ENCODE data around the gene TMPO.

Gene TMPO

DNA sequence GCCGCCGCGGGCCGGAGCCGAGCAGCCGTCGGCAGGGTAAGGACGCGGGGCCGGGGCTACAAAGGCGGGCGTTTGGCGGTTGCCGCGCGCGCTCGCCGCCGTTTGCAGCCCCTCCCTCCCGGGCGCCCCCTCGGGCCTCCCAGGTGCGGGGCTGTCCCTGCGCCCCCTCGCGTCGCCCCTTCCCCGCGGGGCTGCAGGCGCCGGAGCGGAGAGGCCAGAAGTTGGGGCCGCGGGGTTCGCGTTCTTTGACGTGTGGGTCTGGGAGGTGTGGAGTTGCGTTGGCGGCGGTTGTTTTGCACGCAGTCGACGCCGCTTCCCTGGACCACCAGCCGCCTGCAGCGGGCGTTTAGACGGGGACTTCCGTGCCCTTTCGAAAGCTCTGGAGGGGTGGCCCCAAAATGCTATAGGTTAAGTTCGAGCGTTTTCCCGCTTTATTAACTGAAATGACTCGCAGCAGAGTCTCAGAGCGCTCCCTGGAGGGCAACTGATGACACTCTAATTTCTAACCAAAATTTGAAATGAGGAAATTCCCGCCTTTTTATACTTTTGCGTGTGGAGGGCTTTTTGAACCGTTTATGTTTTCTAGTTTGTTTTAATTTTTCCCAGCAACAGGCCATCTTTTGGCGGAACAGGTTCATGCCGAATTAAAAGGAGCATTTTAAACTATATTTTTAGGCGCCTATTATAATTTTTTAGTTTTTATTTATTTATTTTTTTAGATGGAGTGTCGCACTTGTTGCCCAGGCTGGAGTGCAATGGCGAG lies 902 bp downstream of the TMPO start (continued):
- TF ChIP-seq, protein P1, sequence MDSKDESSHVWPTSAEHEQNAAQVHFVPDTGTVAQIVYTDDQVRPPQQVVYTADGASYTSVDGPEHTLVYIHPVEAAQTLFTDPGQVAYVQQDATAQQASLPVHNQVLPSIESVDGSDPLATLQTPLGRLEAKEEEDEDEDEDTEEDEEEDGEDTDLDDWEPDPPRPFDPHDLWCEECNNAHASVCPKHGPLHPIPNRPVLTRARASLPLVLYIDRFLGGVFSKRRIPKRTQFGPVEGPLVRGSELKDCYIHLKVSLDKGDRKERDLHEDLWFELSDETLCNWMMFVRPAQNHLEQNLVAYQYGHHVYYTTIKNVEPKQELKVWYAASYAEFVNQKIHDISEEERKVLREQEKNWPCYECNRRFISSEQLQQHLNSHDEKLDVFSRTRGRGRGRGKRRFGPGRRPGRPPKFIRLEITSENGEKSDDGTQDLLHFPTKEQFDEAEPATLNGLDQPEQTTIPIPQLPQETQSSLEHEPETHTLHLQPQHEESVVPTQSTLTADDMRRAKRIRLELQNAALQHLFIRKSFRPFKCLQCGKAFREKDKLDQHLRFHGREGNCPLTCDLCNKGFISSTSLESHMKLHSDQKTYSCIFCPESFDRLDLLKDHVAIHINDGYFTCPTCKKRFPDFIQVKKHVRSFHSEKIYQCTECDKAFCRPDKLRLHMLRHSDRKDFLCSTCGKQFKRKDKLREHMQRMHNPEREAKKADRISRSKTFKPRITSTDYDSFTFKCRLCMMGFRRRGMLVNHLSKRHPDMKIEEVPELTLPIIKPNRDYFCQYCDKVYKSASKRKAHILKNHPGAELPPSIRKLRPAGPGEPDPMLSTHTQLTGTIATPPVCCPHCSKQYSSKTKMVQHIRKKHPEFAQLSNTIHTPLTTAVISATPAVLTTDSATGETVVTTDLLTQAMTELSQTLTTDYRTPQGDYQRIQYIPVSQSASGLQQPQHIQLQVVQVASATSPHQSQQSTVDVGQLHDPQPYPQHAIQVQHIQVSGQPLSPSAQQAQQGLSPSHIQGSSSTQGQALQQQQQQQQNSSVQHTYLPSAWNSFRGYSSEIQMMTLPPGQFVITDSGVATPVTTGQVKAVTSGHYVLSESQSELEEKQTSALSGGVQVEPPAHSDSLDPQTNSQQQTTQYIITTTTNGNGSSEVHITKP (tag by site-specific recombination; IDR thresholded peaks at IDR 0.05), result no peak; the same call in 1 of the 2 replicates
- TF ChIP-seq ZNF571 (tag by site-specific recombination; IDR thresholded peaks at IDR 0.05), result no peak
- TF ChIP-seq ZNF223 (tag by site-specific recombination; IDR thresholded peaks at IDR 0.05), result peak; percentile 64; the same call in 1 of the 2 replicates
- no peak for TF ChIP-seq RBAK (tag by site-specific recombination; IDR thresholded peaks at IDR 0.05)

DNA sequence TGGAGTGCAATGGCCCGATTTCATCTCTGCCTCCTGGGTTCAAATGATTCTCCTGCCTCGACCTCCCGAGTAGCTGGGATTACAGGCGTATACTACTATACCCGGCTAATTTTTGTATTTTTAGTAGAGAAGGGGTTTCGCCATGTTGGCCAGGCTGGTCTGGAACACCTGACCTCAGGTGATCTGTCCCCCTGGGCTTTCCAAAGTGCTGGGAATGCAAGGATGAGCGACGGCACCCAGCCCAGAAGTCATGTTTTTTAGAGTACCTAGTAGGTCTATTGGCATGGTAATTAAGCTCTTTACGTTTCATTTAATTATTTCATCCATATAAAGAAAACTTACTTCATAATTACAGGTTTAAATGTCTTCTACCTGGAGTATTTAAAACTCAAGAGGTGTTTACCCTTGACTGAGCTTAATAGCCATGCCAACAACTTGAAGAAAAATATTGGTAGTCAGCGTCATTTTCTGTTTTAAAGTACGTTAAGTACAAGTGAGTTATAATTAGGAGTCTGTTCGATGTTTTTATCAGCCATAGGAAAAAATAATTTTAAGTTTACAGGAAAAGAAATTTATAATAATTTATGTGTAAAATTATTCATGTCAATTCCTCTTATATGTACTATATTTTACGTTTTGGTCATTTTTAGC lies 4.0 kb downstream of the TMPO start:
- ChIA-PET CTCF (interaction anchor here (0.9 to 6.3 kb wide), 3 partner anchors 14 to 95 kb away, joined by 4 to 53 read pairs (median 4); no protein-coding TSS in a partner anchor), POLR2A (interaction anchor here (1.0 kb wide), 1 partner anchor 13 kb away, joined by 3 read pairs; no protein-coding TSS in a partner anchor)
- Histone ChIP-seq H3K4me3 (ENCODE audit: low read depth, low read length) (no peak overlapping the region), H3K4me1 (ENCODE audit: control insufficient read depth, insufficient read depth, low read length) (peaks cover 9% of the 10 kb centered on the region; the same call in 1 of the 2 replicates), H3K36me3 (ENCODE audit: control insufficient read depth in 2 of 2, insufficient read depth in 1 of 2, low read length in 2 of 2) (peaks cover 14 to 19% of the 10 kb centered on the region in 2 experiments; a peak in 2 of 3 replicates), H3K27ac (ENCODE audit: extremely low read depth, low read depth, low read length) (no peak overlapping the region), H3K9me3 (ENCODE audit: control insufficient read depth, insufficient read depth, low read depth, low read length) (no peaks in the 10 kb centered on the region)
- peak; percentile 57 for TF ChIP-seq SP7 (tag by site-specific recombination; IDR thresholded peaks at IDR 0.05)
- peak; percentile 71; the same call in 1 of the 2 replicates for TF ChIP-seq IKZF3 (tag by site-specific recombination; IDR thresholded peaks at IDR 0.05)
- TF ChIP-seq, protein P2, sequence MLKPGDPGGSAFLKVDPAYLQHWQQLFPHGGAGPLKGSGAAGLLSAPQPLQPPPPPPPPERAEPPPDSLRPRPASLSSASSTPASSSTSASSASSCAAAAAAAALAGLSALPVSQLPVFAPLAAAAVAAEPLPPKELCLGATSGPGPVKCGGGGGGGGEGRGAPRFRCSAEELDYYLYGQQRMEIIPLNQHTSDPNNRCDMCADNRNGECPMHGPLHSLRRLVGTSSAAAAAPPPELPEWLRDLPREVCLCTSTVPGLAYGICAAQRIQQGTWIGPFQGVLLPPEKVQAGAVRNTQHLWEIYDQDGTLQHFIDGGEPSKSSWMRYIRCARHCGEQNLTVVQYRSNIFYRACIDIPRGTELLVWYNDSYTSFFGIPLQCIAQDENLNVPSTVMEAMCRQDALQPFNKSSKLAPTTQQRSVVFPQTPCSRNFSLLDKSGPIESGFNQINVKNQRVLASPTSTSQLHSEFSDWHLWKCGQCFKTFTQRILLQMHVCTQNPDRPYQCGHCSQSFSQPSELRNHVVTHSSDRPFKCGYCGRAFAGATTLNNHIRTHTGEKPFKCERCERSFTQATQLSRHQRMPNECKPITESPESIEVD (tag by site-specific recombination; IDR thresholded peaks at IDR 0.05), result peak; percentile 91
- TF ChIP-seq ZNF292 (tag by site-specific recombination; IDR thresholded peaks at IDR 0.05; ENCODE audit: borderline replicate concordance, low read depth), result no peak

DNA sequence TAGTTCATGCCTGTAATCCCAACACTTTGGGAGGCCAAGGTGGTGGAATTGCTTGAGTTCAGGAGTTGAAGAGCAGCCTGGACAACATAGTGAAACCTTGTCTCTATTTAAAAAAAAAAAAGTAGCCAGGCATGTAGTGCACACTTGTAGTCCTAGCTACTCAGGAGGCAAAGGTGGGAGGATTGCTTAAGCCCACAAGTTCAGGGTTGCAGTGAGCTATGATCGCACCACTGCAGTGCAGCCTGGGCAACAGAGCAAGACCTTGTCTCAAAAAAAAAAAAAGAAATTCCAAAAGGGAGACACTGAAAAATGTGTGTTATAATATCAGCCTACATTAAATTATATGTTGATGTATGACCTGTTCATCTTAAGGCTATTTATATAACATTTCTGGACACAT lies 14.7 kb downstream of the TMPO start:
- Histone ChIP-seq H3K4me3 (ENCODE audit: low read depth, low read length) (no peak overlapping the region), H3K4me1 (ENCODE audit: control insufficient read depth, insufficient read depth, low read length) (peaks cover 3% of the 10 kb centered on the region; the same call in 1 of the 2 replicates), H3K36me3 (ENCODE audit: control insufficient read depth in 2 of 2, insufficient read depth in 1 of 2, low read length in 2 of 2) (peaks cover 85 to 86% of the 10 kb centered on the region in 2 experiments), H3K9me3 (ENCODE audit: control insufficient read depth, insufficient read depth, low read depth, low read length) (no peaks in the 10 kb centered on the region), H3K27ac (ENCODE audit: extremely low read depth, low read depth, low read length) (no peak overlapping the region)
- POLR2A ChIA-PET, result interaction anchor here (0.6 to 0.7 kb wide), 3 partner anchors 30 to 100 kb away, joined by 3 read pairs; no protein-coding TSS in a partner anchor
- CTCF ChIA-PET, result interaction anchor here (0.9 to 1.0 kb wide), 2 partner anchors 39 to 114 kb away, joined by 4 read pairs; no protein-coding TSS in a partner anchor
- TF ChIP-seq ZNF112 (tag by site-specific recombination; IDR thresholded peaks at IDR 0.05) (no peak), ZBTB21 (tag by site-specific recombination; IDR thresholded peaks at IDR 0.05) (no peak), ZNF138 (tag by site-specific recombination; IDR thresholded peaks at IDR 0.05; ENCODE audit: borderline replicate concordance) (no peak), ZNF571 (tag by site-specific recombination; IDR thresholded peaks at IDR 0.05) (no peak), ZNF354C (tag by site-specific recombination; IDR thresholded peaks at IDR 0.05; ENCODE audit: borderline replicate concordance, low read depth) (no peak), ZNF266 (tag by site-specific recombination; IDR thresholded peaks at IDR 0.05; ENCODE audit: low read depth) (no peak), ZNF544 (tag by site-specific recombination; IDR thresholded peaks at IDR 0.05) (no peak), ZNF24 (tag by site-specific recombination; IDR thresholded peaks at IDR 0.05) (no peak), ZNF776 (tag by site-specific recombination; IDR thresholded peaks at IDR 0.05; ENCODE audit: borderline replicate concordance) (no peak), ZNF391 (tag by site-specific recombination; IDR thresholded peaks at IDR 0.05; ENCODE audit: borderline replicate concordance, low read depth) (no peak), ZNF76 (tag by site-specific recombination; IDR thresholded peaks at IDR 0.05; ENCODE audit: borderline replicate concordance, low read depth) (no peak), ZNF404 (tag by site-specific recombination; IDR thresholded peaks at IDR 0.05) (no peak)
- TF ChIP-seq, protein P3, sequence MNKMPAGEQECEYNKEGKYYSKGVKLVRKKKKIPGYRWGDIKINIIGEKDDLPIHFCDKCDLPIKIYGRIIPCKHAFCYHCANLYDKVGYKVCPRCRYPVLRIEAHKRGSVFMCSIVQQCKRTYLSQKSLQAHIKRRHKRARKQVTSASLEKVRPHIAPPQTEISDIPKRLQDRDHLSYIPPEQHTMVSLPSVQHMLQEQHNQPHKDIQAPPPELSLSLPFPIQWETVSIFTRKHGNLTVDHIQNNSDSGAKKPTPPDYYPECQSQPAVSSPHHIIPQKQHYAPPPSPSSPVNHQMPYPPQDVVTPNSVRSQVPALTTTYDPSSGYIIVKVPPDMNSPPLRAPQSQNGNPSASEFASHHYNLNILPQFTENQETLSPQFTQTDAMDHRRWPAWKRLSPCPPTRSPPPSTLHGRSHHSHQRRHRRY (tag by site-specific recombination; IDR thresholded peaks at IDR 0.05), result no peak
- TF ChIP-seq, protein P4, sequence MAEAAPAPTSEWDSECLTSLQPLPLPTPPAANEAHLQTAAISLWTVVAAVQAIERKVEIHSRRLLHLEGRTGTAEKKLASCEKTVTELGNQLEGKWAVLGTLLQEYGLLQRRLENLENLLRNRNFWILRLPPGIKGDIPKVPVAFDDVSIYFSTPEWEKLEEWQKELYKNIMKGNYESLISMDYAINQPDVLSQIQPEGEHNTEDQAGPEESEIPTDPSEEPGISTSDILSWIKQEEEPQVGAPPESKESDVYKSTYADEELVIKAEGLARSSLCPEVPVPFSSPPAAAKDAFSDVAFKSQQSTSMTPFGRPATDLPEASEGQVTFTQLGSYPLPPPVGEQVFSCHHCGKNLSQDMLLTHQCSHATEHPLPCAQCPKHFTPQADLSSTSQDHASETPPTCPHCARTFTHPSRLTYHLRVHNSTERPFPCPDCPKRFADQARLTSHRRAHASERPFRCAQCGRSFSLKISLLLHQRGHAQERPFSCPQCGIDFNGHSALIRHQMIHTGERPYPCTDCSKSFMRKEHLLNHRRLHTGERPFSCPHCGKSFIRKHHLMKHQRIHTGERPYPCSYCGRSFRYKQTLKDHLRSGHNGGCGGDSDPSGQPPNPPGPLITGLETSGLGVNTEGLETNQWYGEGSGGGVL (tag by site-specific recombination; IDR thresholded peaks at IDR 0.05), result no peak
